GM12878 (cell line): ENCODE results near the gene CACNA2D1. TPM values are rescaled to one million over a fixed set of nuclear protein-coding genes. Genes with fewer than 3 reads are reported as not detected.

ENCODE experiments used
- ATAC-seq: fragments of 200-7000 bp; cut with Tn5 transposase; 3 replicates; pipeline ENCODE4 v1.9.1; 2020; ENCODE audit warnings: mild to moderate bottlenecking, moderate library complexity
- BruUV-seq: library from RNA; stranded (reverse); fragments of 400-500 nt; replicated peaks from 2 replicates; lab custom pipeline; 2021; lab: Mats Ljungman, UMichigan
- CTCF ChIA-PET: fragments of 300-600 bp; sonication (Branson Sonifier 250); formaldehyde crosslinking; extraction: SDS; loops from one replicate; lab custom pipeline; 2021; ENCODE audit warnings: inconsistent platforms; lab: Yijun Ruan, JAX
- POLR2A ChIA-PET: fragments of 350-600 bp; formaldehyde crosslinking; extraction: SDS; loops from one replicate; lab custom pipeline; 2021; ENCODE audit warnings: inconsistent platforms; lab: Charles Lee
- RAD21 ChIA-PET: fragments of 300-600 bp; sonication (Branson Sonifier 250); formaldehyde crosslinking; loops from one replicate; lab custom pipeline; 2023; ENCODE audit warnings: antibody characterized with exemption; ENCODE audit not compliant: unreplicated experiment; lab: Charles Lee
- SMC1A ChIA-PET: fragments of 300-600 bp; sonication (Branson Sonifier 250); formaldehyde crosslinking; loops from one replicate; lab custom pipeline; 2023; ENCODE audit not compliant: unreplicated experiment, uncharacterized antibody; lab: Charles Lee
- DNase-seq: peaks from one replicate; pipeline ENCODE4 v3.0.0-alpha.2; 2011; ENCODE audit warnings: low read depth, low spot score
- FAIRE-seq: peaks from 3 replicates; lab custom pipeline; 2011; peaks lifted over from hg19 to GRCh38; lab: Jason Lieb, UNC
- H2AFZ ChIP-seq: 2 replicates; pipeline ENCODE4 v1.6.0; 2011; ENCODE audit warnings: low read depth, low read length, control low read depth; ENCODE audit not compliant: control insufficient read depth
- H3K27ac ChIP-seq: 2 replicates; pipeline ENCODE4 v1.5.1; 2011; ENCODE audit warnings: control low read depth; ENCODE audit not compliant: control insufficient read depth, insufficient read depth
- H3K27me3 ChIP-seq, 2 experiments: replicated peaks in 1 of 2; 2 replicates each; pipeline versions ENCODE4 v1.6.0 to v1.6.1; 2011; ENCODE audit warnings: low read length in 1 of 2; ENCODE audit not compliant: control insufficient read depth in 2 of 2, insufficient read depth in 2 of 2
- H3K36me3 ChIP-seq, 2 experiments: 2 replicates each; pipeline ENCODE4 v1.5.1; 2011; ENCODE audit warnings: low read length in 1 of 2; ENCODE audit not compliant: control insufficient read depth in 2 of 2, insufficient read depth in 2 of 2
- H3K4me1 ChIP-seq: 2 replicates; pipeline ENCODE4 v1.6.1; 2011; ENCODE audit warnings: mild to moderate bottlenecking, low read length, moderate library complexity, mixed read lengths; ENCODE audit not compliant: control insufficient read depth, insufficient read depth
- H3K4me2 ChIP-seq: 2 replicates; pipeline ENCODE4 v1.6.0; 2011; ENCODE audit warnings: control low read depth; ENCODE audit not compliant: control insufficient read depth, insufficient read depth
- H3K4me3 ChIP-seq: fragments of 200-600 bp; sonication (generic); 2 replicates; pipeline ENCODE4 v1.5.1; 2016
- H3K79me2 ChIP-seq: 2 replicates; pipeline ENCODE4 v1.6.0; 2011; ENCODE audit warnings: low read length; ENCODE audit not compliant: control insufficient read depth, insufficient read depth
- H3K9ac ChIP-seq: 2 replicates; pipeline ENCODE4 v1.8.0; 2011; ENCODE audit warnings: low read length, control low read depth, mixed read lengths; ENCODE audit not compliant: control insufficient read depth, insufficient read depth
- H3K9me3 ChIP-seq: replicated peaks from 3 replicates; pipeline ENCODE4 v1.5.1; 2011; ENCODE audit warnings: mild to moderate bottlenecking, low read length; ENCODE audit not compliant: control insufficient read depth, insufficient read depth
- H4K20me1 ChIP-seq: 2 replicates; pipeline ENCODE4 v1.6.0; 2011; ENCODE audit not compliant: control insufficient read depth, insufficient read depth
- FOXM1 ChIP-seq: IDR thresholded peaks from 2 replicates; pipeline ENCODE4 v1.6.1; 2012; ENCODE audit warnings: low read depth, mild to moderate bottlenecking, inconsistent platforms, low read length, moderate library complexity
- IKZF1 ChIP-seq: fragments of 450-650 bp; conservative IDR thresholded peaks from 2 replicates; pipeline ENCODE4 v1.6.1; 2017; ENCODE audit warnings: antibody characterized with exemption, mild to moderate bottlenecking
- MEF2A ChIP-seq: IDR thresholded peaks from 2 replicates; pipeline ENCODE4 v1.6.1; 2011; ENCODE audit warnings: low read depth, mild to moderate bottlenecking, low read length, moderate library complexity; ENCODE audit not compliant: insufficient read depth
- NFYB ChIP-seq: IDR thresholded peaks from 2 replicates; pipeline ENCODE4 v1.6.1; 2011; ENCODE audit warnings: low read depth, mild to moderate bottlenecking, low read length, improper control_type of control experiment, moderate library complexity; ENCODE audit not compliant: insufficient read depth
- NR2C1 ChIP-seq: fragments of 450-650 bp; IDR thresholded peaks from 2 replicates; pipeline ENCODE4 v1.6.1; 2017; ENCODE audit warnings: antibody characterized with exemption, mild to moderate bottlenecking, moderate library complexity
- RFX5 ChIP-seq: IDR thresholded peaks from 2 replicates; pipeline ENCODE4 v1.6.1; 2011; ENCODE audit warnings: low read depth, low read length, improper control_type of control experiment
- SIN3A ChIP-seq: IDR thresholded peaks from 2 replicates; pipeline ENCODE4 v1.6.1; 2012; ENCODE audit warnings: low read depth, low read length, improper control_type of control experiment
- ZNF384 ChIP-seq: IDR thresholded peaks from 2 replicates; pipeline ENCODE4 v1.6.1; 2012; ENCODE audit warnings: low read depth, mild to moderate bottlenecking, low read length, improper control_type of control experiment, borderline replicate concordance
- WGBS: methylation state at CpG from one replicate; pipeline ENCODE4 v1.1.6; 2016; ENCODE audit warnings: low lambda C conversion rate; ENCODE audit not compliant: insufficient replicate concordance, insufficient coverage; ENCODE audit errors: missing lambda C conversion rate; 5-methylcytosine and 5-hydroxymethylcytosine counted together
- in situ Hi-C: fragments of 300-500 bp; cut with MboI; formaldehyde crosslinking; loops from 9 replicates; pipeline ENCODE4 v1.14.3; 2018; ENCODE audit warnings: mixed read lengths
- intact Hi-C: fragments of 100-400 bp; cut with micrococcal nuclease; formaldehyde crosslinking; loops from one replicate; pipeline ENCODE4 v1.14.2; 2022; ENCODE audit not compliant: unreplicated experiment
- polyA plus RNA-seq, 11 experiments: library from polyadenylated mRNA; depleted of rRNA in 4 of 11; unstranded in 6 of 11; stranded (reverse) in 5 of 11; fragments of >200 nt; fragmentation: Nextera tagmentation in 4 of 11; fragmentation: Illumina TruSeq in 1 of 11; extraction: Ambion mirVana in 4 of 11; extraction: Trizol in 1 of 11; gene quantifications; 1 replicate in 1 of 11; 2 replicates in 10 of 11; pipeline versions ENCODE4 v1.2.1 to v1.2.3, GENCODE V29; 2011 to 2016; ENCODE audit warnings: inconsistent platforms in 2 of 11, missing spikeins in 2 of 11, low read depth in 1 of 11
- total RNA-seq, 4 experiments: library from RNA; depleted of rRNA in 3 of 4; stranded (reverse); fragments of >200 nt in 3 of 4; fragmentation: Illumina TruSeq in 1 of 4; extraction: Trizol in 1 of 4; gene quantifications; 2 replicates each; pipeline versions ENCODE4 v1.2.1 to v1.2.3, GENCODE V29; 2013 to 2021
- TF ChIP-seq, protein P1 (sequence below): IDR thresholded peaks from 2 replicates; pipeline ENCODE4 v1.6.1; 2012; ENCODE audit warnings: low read length, inconsistent platforms
- TF ChIP-seq, protein P2 (sequence below): fragments of 450-650 bp; IDR thresholded peaks from 2 replicates; pipeline ENCODE4 v1.6.1; 2017; ENCODE audit warnings: mild to moderate bottlenecking, moderate library complexity
- TF ChIP-seq, protein P3 (sequence below): fragments of 450-650 bp; IDR thresholded peaks from 2 replicates; pipeline ENCODE4 v1.6.1; 2016; ENCODE audit warnings: mild to moderate bottlenecking

The CACNA2D1 gene
- total and polyA plus RNA-seq, 10 of the 15 experiments (the other 5 are each of a cell fraction or from before 2014, with no cell fraction given): 0.14 to 14.8 (median 0.97) TPM

DNA sequence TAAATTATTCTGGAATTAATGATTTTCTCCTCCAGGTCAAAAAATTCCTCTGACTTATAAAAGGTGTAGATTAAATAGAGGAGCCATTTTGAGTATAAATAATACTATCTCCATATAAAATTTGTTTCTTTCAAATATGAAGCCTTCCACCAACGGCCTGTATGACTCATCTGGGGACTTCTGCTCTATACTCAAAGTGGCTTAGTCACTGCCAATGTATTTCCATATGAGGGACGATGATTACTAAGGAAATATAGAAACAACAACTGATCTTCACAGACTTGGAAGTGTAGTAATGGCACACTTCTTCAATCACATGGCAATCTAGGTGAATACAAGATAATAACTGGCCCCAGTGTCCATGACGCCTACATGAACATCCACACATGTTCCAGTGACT lies 338.1 kb downstream of the CACNA2D1 start:
- no peak for DNase-seq
- H3K4me3 ChIP-seq: no peak overlapping the region
- ChIA-PET RAD21 (interaction anchor here (0.9 kb wide), 1 partner anchor 25 kb away, joined by 3 read pairs; no protein-coding TSS in a partner anchor), SMC1A (interaction anchor here (0.6 to 1.2 kb wide), 4 partner anchors 14 to 58 kb away, joined by 3 to 4 read pairs (median 4); no protein-coding TSS in a partner anchor), CTCF (no interaction called here)
- no peak overlapping the region for H2AFZ ChIP-seq
- no peaks in the 10 kb centered on the region for H3K36me3 ChIP-seq
- WGBS: 30% methylated on average over 3 of the region's 3 CpGs
- intact Hi-C loops: loop anchor here (5.0 kb wide), 1 partner anchor 53 kb away; no protein-coding TSS in a partner anchor
- in situ Hi-C loops: no loop called here
- H3K9ac ChIP-seq: no peak overlapping the region
- peak; percentile 66 for ATAC-seq
- no peak overlapping the region for H3K4me2 ChIP-seq
- H3K27me3 ChIP-seq: no peaks in the 10 kb centered on the region
- no peak overlapping the region for H3K27ac ChIP-seq
- no peak for FAIRE-seq
- H3K79me2 ChIP-seq: no peaks in the 10 kb centered on the region
- TF ChIP-seq IKZF1: 0 out of 2 replicates have a peak, but pooled peaks have one; percentile 14
- TF ChIP-seq FOXM1: no peak
- TF ChIP-seq, protein P1, sequence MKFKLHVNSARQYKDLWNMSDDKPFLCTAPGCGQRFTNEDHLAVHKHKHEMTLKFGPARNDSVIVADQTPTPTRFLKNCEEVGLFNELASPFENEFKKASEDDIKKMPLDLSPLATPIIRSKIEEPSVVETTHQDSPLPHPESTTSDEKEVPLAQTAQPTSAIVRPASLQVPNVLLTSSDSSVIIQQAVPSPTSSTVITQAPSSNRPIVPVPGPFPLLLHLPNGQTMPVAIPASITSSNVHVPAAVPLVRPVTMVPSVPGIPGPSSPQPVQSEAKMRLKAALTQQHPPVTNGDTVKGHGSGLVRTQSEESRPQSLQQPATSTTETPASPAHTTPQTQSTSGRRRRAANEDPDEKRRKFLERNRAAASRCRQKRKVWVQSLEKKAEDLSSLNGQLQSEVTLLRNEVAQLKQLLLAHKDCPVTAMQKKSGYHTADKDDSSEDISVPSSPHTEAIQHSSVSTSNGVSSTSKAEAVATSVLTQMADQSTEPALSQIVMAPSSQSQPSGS: no peak
- TF ChIP-seq, all 136 proteins: peak for 1
- BruUV-seq: no TSS peak
- POLR2A ChIA-PET: interaction anchor here (0.8 to 2.1 kb wide), 2 partner anchors 13 to 55 kb away, joined by 7 to 8 read pairs; no protein-coding TSS in a partner anchor
- H3K9me3 ChIP-seq: no peaks in the 10 kb centered on the region
- no peaks in the 10 kb centered on the region for H3K4me1 ChIP-seq
- H4K20me1 ChIP-seq: no peaks in the 10 kb centered on the region

DNA sequence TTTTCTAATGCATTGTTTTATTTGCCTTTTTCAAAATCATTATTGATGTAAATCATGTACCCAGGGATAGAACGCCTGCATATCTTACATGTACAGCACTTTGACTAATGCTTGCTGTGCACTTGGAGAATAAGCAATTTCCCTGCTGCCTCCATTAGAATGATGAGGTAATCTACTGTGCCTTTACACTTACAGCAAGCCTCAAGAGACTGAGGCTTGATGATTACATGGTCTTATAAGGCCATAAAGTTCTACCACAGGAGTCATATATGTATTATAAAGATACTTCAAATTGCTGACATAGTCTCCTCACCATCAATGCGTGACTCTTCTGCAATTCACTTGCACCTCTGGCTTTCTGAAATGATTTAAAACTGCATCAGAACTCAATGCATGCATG lies 345.2 kb downstream of the CACNA2D1 start:
- FAIRE-seq: no peak
- Histone ChIP-seq H3K27me3 (no peaks in the 10 kb centered on the region), H3K9me3 (no peaks in the 10 kb centered on the region), H3K4me3 (no peak overlapping the region), H2AFZ (no peak overlapping the region), H3K79me2 (no peaks in the 10 kb centered on the region), H3K27ac (no peak overlapping the region), H3K9ac (no peak overlapping the region), H3K4me1 (no peaks in the 10 kb centered on the region), H4K20me1 (no peaks in the 10 kb centered on the region), H3K36me3 (no peaks in the 10 kb centered on the region), H3K4me2 (no peak overlapping the region)
- 52% methylated on average over 2 of the region's 2 CpGs for WGBS
- ATAC-seq: no peak; the same call in 1 of the 3 replicates
- CTCF ChIA-PET: no interaction called here
- POLR2A ChIA-PET: interaction anchor here (0.6 kb wide), 1 partner anchor 14 kb away, joined by 3 read pairs; no protein-coding TSS in a partner anchor
- no peak for DNase-seq
- no TSS peak for BruUV-seq
- SMC1A ChIA-PET: no interaction called here
- intact Hi-C loops: no loop called here
- in situ Hi-C loops: no loop called here
- RAD21 ChIA-PET: no interaction called here
- TF ChIP-seq, protein P2, sequence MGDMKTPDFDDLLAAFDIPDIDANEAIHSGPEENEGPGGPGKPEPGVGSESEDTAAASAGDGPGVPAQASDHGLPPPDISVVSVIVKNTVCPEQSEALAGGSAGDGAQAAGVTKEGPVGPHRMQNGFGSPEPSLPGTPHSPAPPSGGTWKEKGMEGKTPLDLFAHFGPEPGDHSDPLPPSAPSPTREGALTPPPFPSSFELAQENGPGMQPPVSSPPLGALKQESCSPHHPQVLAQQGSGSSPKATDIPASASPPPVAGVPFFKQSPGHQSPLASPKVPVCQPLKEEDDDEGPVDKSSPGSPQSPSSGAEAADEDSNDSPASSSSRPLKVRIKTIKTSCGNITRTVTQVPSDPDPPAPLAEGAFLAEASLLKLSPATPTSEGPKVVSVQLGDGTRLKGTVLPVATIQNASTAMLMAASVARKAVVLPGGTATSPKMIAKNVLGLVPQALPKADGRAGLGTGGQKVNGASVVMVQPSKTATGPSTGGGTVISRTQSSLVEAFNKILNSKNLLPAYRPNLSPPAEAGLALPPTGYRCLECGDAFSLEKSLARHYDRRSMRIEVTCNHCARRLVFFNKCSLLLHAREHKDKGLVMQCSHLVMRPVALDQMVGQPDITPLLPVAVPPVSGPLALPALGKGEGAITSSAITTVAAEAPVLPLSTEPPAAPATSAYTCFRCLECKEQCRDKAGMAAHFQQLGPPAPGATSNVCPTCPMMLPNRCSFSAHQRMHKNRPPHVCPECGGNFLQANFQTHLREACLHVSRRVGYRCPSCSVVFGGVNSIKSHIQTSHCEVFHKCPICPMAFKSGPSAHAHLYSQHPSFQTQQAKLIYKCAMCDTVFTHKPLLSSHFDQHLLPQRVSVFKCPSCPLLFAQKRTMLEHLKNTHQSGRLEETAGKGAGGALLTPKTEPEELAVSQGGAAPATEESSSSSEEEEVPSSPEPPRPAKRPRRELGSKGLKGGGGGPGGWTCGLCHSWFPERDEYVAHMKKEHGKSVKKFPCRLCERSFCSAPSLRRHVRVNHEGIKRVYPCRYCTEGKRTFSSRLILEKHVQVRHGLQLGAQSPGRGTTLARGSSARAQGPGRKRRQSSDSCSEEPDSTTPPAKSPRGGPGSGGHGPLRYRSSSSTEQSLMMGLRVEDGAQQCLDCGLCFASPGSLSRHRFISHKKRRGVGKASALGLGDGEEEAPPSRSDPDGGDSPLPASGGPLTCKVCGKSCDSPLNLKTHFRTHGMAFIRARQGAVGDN: no peak
- TF ChIP-seq, protein P3, sequence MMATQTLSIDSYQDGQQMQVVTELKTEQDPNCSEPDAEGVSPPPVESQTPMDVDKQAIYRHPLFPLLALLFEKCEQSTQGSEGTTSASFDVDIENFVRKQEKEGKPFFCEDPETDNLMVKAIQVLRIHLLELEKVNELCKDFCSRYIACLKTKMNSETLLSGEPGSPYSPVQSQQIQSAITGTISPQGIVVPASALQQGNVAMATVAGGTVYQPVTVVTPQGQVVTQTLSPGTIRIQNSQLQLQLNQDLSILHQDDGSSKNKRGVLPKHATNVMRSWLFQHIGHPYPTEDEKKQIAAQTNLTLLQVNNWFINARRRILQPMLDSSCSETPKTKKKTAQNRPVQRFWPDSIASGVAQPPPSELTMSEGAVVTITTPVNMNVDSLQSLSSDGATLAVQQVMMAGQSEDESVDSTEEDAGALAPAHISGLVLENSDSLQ: no peak
- TF ChIP-seq MEF2A: no peak
- no peak for TF ChIP-seq SIN3A
- TF ChIP-seq RFX5: no peak
- TF ChIP-seq ZNF384: no peak
- TF ChIP-seq NR2C1: no peak
- no peak for TF ChIP-seq NFYB
